Measurements from ENCODE around the gene MEIS2.

Gene MEIS2

DNA sequence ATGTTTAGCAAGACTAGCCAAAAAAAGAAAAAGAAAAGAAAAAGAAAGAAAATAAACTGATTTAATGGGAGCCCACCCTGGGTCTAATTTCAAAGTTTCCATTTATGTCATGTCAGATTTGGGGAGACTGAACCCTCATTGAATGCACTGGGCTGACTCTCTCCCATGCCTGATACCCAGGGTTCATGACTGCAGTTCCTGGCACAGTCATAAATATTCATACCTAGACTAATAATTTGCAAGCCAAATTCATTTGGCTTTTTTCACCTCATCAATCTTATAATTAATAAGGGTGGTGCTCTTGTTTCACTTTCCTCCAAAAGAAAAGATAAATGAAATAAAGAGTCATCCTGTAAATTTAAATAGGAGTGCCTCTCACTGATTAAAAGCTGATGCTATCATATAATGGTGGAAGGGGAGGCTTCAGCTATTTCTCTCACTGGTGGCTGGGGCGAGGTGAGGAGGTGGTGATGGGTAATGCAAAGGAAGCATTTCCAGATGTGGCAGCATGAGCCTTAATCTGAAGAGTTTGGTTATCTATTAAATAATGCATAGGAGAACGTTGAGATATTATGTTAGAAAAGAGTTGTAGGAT, 224.5 kb downstream of the MEIS2 start:
- no peaks in the 10 kb centered on the region for H3K36me3 ChIP-seq (ENCODE audit: control insufficient read depth in 2 of 2, insufficient read depth in 1 of 2, low read length in 2 of 2)
- TF ChIP-seq RBAK (tag by site-specific recombination; IDR thresholded peaks at IDR 0.05) (no peak), ZNF658 (tag by site-specific recombination; IDR thresholded peaks at IDR 0.05) (no peak), TCF7L2 (IDR thresholded peaks at IDR 0.05; ENCODE audit: borderline replicate concordance, low read depth, low read length) (no peak)
- TF ChIP-seq, protein P1, sequence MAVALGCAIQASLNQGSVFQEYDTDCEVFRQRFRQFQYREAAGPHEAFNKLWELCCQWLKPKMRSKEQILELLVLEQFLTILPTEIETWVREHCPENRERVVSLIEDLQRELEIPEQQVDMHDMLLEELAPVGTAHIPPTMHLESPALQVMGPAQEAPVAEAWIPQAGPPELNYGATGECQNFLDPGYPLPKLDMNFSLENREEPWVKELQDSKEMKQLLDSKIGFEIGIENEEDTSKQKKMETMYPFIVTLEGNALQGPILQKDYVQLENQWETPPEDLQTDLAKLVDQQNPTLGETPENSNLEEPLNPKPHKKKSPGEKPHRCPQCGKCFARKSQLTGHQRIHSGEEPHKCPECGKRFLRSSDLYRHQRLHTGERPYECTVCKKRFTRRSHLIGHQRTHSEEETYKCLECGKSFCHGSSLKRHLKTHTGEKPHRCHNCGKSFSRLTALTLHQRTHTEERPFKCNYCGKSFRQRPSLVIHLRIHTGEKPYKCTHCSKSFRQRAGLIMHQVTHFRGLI (tag by site-specific recombination; IDR thresholded peaks at IDR 0.05): no peak
- H3K4me1 ChIP-seq (ENCODE audit: control insufficient read depth, insufficient read depth, low read length): no peaks in the 10 kb centered on the region
- H3K9me3 ChIP-seq (ENCODE audit: control insufficient read depth, insufficient read depth, low read depth, low read length): no peaks in the 10 kb centered on the region
- H3K4me3 ChIP-seq (ENCODE audit: low read depth, low read length): no peak overlapping the region
- H3K27ac ChIP-seq (ENCODE audit: extremely low read depth, low read depth, low read length): no peak overlapping the region
- ChIA-PET CTCF (interaction anchor here (0.6 to 2.2 kb wide), 3 partner anchors 259 to 684 kb away, joined by 4 to 8 read pairs (median 4); no protein-coding TSS in a partner anchor), POLR2A (no interaction called here)

DNA sequence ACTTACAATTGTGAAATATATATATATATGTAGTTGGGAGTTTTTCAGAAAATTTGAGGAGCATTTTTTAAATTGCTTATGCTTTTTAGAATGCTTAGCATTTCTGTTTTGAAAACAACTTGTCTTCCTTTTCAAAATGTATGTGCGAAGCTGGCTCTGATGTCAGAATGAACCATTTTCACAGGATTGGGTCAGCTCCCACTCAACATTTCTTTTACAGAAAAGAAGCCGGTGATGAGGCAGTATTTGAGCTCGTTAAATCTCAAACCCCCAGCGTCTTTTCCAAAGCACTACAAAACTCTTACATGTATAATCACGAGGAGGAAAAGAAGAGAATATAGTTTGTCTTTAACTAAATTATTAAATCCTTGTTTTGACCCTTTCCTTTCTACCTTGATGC, 225.4 kb downstream of the MEIS2 start:
- CTCF ChIA-PET: interaction anchor here (1.2 to 1.7 kb wide), 2 partner anchors 231 to 373 kb away, joined by 3 to 4 read pairs; no protein-coding TSS in a partner anchor
- POLR2A ChIA-PET: no interaction called here
- Histone ChIP-seq H3K4me3 (ENCODE audit: low read depth, low read length) (no peak overlapping the region), H3K36me3 (ENCODE audit: control insufficient read depth in 2 of 2, insufficient read depth in 1 of 2, low read length in 2 of 2) (no peaks in the 10 kb centered on the region), H3K9me3 (ENCODE audit: control insufficient read depth, insufficient read depth, low read depth, low read length) (no peaks in the 10 kb centered on the region), H3K4me1 (ENCODE audit: control insufficient read depth, insufficient read depth, low read length) (no peaks in the 10 kb centered on the region), H3K27ac (ENCODE audit: extremely low read depth, low read depth, low read length) (no peak overlapping the region)
- TF ChIP-seq ZNF146 (tag by site-specific recombination; IDR thresholded peaks at IDR 0.05) (no peak), HOXD13 (CRISPR knock-in tag; IDR thresholded peaks at IDR 0.05; ENCODE audit: borderline replicate concordance) (no peak), ZNF768 (tag by site-specific recombination; IDR thresholded peaks at IDR 0.05) (no peak), MZF1 (tag by site-specific recombination; IDR thresholded peaks at IDR 0.05; ENCODE audit: borderline replicate concordance) (no peak), ZNF785 (tag by site-specific recombination; IDR thresholded peaks at IDR 0.05) (no peak), ZFHX2 (tag by site-specific recombination; conservative IDR thresholded peaks at IDR 0.05) (no peak), ZNF239 (tag by site-specific recombination; IDR thresholded peaks at IDR 0.05) (no peak), ZNF366 (tag by site-specific recombination; conservative IDR thresholded peaks at IDR 0.05) (no peak), ZNF112 (tag by site-specific recombination; IDR thresholded peaks at IDR 0.05) (no peak), ZNF600 (tag by site-specific recombination; IDR thresholded peaks at IDR 0.05) (no peak), ZEB2 (tag by site-specific recombination; IDR thresholded peaks at IDR 0.05) (no peak)
- TF ChIP-seq, protein P2, sequence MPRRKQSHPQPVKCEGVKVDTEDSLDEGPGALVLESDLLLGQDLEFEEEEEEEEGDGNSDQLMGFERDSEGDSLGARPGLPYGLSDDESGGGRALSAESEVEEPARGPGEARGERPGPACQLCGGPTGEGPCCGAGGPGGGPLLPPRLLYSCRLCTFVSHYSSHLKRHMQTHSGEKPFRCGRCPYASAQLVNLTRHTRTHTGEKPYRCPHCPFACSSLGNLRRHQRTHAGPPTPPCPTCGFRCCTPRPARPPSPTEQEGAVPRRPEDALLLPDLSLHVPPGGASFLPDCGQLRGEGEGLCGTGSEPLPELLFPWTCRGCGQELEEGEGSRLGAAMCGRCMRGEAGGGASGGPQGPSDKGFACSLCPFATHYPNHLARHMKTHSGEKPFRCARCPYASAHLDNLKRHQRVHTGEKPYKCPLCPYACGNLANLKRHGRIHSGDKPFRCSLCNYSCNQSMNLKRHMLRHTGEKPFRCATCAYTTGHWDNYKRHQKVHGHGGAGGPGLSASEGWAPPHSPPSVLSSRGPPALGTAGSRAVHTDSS (tag by site-specific recombination; IDR thresholded peaks at IDR 0.05): no peak
- TF ChIP-seq, protein P3, sequence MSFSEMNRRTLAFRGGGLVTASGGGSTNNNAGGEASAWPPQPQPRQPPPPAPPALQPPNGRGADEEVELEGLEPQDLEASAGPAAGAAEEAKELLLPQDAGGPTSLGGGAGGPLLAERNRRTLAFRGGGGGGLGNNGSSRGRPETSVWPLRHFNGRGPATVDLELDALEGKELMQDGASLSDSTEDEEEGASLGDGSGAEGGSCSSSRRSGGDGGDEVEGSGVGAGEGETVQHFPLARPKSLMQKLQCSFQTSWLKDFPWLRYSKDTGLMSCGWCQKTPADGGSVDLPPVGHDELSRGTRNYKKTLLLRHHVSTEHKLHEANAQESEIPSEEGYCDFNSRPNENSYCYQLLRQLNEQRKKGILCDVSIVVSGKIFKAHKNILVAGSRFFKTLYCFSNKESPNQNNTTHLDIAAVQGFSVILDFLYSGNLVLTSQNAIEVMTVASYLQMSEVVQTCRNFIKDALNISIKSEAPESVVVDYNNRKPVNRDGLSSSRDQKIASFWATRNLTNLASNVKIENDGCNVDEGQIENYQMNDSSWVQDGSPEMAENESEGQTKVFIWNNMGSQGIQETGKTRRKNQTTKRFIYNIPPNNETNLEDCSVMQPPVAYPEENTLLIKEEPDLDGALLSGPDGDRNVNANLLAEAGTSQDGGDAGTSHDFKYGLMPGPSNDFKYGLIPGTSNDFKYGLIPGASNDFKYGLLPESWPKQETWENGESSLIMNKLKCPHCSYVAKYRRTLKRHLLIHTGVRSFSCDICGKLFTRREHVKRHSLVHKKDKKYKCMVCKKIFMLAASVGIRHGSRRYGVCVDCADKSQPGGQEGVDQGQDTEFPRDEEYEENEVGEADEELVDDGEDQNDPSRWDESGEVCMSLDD (tag by site-specific recombination; IDR thresholded peaks at IDR 0.05): no peak
- TF ChIP-seq, protein P4, sequence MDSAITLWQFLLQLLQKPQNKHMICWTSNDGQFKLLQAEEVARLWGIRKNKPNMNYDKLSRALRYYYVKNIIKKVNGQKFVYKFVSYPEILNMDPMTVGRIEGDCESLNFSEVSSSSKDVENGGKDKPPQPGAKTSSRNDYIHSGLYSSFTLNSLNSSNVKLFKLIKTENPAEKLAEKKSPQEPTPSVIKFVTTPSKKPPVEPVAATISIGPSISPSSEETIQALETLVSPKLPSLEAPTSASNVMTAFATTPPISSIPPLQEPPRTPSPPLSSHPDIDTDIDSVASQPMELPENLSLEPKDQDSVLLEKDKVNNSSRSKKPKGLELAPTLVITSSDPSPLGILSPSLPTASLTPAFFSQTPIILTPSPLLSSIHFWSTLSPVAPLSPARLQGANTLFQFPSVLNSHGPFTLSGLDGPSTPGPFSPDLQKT (IDR thresholded peaks at IDR 0.05; ENCODE audit: borderline replicate concordance, low read depth, low read length): no peak

Measured in HEK293 (cell line).